NCI-H524 treated with DMSO at 0.1 percent for 48 hours (cell line): ENCODE measurements around the gene EIF3K.

Source experiments
- DNase-seq: peaks from one replicate; lab custom pipeline; 2025; lab: John Stamatoyannopoulos, UW

EIF3K gene

GRCh38 chr19:38649305-38650171 lies 30.6 kb downstream of the EIF3K start:
- DNase-seq: no peak

- DNase-seq: no peak
These were observed 31.3 kb downstream of the EIF3K start for GRCh38 chr19:38650172-38650775.

DNA sequence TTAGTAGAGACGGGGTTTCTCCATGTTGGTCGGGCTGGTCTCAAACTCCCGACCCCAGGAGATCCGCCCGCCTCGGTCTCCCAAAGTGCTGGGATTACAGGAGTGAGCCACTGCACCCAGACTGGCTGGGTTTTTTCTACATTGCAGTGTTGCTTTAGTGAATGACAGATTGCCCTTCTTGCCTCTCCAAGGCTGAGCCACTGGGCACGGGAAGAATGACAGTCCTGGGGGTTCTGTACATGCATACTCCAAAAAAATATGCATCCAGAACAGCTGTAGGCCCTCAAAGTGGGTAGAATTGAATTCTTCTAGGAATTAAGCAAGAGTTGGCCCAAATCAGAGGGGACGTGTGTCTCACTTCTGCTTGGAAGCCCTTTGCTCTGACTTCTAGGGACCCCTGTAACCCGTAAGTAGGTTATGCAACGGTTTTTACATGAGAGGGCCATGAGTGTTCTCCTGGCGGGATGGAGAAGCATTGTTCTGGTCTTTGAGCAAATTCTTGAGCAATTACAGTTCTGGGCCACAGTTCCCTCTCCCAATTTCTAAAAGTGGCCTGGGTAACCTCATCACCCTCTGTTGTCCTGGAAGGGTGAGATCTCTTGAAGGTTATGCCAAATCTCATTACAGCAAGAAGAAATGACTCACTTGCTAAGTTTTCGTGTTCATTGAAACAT lies 32.1 kb downstream of the EIF3K start:
- DNase-seq: no peak

DNA sequence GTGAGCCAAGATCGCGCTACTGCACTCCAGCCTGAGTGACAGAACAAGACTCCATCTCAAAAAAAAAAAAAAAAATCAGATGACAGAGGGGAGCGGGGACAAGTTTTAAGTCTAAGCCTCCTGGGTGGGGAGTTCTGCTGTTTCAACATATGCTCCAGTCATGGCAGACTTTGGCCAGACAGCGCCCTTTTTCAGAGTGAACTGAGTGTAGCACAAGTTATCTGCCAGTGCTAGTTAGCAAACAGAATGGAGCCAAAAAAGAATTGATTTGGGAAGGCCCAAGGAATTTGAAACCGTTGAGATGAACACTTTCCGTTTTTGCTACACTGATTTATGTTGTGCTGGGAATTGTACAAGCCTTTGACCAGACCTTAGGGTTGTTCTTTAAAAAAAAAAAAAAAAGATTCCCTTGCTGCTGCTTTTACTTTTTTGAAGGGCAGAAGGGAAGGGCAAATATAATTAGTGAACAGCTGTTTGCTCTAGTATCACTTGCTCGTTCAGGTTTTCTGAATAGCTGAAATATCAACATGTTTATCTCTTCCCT lies 34.1 kb downstream of the EIF3K start:
- peak; percentile 64 for DNase-seq

DNA sequence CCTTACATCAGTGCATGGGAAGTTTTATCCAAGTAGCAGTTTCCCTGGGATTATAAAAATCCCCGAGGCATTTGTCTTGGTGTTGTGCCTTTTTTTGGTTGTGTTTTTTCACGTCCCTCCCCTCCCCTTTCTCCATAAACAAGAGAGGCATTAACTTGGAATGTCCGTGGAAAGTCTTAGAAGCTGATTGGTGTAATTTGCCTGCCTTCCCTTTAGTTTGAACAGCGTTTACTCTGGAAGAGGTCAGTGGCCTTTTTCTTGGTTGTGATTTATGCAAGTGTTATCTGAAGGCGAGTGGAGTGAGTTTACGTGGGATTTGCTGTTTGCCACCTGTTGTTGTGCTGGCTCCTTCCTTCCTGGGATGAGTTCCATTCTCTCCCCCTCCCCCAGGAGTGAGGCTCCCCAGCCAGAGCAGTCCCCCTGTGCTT lies 35.7 kb downstream of the EIF3K start:
- DNase-seq: no peak

- peak; percentile 51 for DNase-seq
These were observed 36.3 kb downstream of the EIF3K start for GRCh38 chr19:38655148-38655824.

DNA sequence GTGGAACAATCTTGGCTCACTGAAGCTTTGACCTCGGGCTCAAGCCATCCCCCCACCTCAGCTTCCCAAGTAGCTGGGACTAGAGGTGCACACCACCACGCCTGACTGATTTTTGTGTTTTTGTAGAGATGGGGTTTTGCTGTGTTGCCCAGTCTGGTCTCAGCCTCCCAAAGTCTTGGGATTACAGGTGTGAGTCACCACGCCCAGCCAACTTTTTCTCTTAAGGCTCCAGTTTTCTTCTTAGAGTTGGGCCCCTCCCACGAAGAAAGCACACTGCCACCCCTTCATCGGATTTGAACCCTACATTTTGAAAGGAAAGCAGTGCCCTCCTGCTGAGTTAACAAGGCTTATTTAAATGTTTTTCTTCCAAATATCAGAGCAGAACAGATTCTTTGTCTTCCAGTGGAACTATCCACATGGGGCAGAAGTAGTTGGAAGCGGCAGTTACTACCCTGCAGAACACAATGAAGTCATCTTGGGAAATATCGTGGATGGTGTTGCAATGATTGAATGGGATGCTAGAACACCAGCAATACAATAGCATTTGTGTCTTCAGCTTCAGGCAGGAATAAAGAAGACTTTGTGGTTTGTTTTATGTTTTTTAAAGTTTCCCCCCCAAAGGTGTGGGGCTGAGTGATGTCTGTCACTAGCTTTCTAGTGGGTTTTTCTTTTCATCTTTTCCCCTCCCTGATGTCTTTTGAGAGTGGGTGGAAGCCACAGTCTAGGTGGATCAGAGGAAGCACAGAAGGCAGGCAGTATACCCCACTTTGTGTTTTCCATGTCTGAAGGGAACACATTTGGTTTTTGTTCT lies 37.4 kb downstream of the EIF3K start:
- DNase-seq: no peak

- DNase-seq: no peak
These were observed 38.7 kb downstream of the EIF3K start for GRCh38 chr19:38657633-38658222.

DNA sequence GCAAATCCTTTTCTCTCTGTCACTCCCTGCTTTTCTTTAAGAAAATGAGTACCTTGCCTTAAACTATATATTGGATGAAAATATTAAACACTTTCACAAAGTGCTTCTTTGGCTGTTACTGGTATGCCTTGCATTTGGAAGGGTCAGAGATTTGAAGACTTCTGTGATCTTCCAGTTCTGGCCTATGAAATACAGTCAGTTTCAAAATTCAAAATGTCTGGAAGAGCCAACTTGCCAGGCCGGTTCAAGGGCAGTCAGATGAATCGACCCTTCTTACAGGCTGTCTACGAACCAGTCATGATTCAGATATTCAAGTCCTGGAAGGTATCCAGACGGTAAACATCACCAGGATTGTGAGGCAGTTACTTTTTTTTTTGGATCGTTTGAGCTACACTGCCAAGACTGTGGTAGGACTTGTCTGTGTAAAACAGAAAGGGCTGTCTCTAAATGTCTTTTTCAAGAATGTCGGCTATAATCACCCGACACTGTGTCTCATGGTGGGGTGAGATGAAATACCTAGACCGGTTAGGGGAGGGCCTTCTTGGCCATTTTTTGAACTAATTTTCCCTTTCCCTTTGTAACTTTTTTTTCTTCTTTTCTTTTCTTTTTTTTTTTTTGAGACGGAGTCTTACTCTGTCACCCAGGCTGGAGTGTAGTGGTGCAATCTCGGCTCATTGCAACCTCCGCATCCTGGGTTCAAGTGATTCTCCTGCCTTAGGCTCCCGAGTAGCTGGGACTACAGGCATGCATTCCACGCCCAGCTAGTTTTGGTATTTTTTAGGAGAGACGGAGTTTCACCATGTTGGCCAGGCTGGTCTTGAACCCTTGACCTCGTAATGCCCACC lies 39.7 kb downstream of the EIF3K start:
- DNase-seq: no peak

DNA sequence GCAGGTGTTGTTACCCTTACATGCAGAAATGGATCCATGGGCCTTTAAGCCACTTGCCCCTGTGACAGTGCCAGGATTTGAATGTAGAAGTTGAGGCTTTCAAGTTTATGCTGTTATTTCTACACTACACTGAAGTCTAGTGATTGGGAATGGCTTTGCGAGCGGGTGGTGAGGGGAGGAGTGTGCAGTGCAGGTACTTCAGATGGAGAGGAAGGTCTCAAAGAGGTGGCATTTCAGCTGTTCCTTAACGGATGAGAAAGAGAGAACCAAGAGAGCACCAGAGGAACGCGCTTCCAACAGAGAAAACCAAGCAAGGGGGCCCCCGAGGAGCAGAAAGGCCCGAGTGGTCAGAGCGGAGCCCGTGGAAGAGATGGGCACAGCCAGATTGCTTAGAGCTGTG lies 41.7 kb downstream of the EIF3K start:
- DNase-seq: no peak

DNA sequence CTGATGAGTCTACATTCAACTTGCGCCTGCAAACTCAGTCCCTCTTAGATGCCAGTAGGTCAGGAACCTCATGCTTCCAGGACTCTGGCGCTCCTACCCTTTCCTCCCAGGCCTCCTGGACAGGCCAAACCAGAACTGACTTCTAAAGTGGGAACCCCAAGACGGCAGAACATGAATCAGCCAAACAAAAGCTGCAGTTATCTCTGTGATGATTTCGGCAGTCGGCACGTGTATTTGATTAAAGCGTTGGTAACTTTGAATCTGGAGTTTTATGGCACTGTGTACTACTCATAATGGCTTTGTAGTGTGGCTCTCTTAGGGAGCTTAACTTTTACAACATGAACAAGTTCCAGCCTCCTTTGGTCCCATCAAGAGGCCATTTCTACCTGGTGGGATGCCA lies 42.1 kb downstream of the EIF3K start:
- no peak for DNase-seq

DNA sequence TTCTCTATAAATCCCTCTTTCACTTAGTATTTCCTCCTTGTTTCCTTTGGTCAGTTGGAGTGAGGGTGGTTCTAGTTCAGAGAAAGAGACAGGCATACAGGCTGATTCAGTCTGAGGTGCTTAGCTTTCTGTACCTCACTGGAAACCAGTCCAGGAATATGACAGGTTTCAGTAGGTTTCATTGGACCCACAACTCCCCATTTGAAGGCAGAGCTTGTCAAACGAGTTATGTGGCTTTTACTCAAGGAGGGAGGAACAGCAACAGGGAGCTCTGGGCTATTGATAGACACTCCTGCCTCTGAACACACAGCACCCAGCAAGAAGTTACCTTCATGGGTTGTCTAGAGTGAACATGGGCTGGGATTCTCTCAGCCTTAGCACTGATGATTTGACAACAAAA lies 43.0 kb downstream of the EIF3K start:
- no peak for DNase-seq

- no peak for DNase-seq
These were observed 43.7 kb downstream of the EIF3K start for GRCh38 chr19:38662537-38663155.

DNA sequence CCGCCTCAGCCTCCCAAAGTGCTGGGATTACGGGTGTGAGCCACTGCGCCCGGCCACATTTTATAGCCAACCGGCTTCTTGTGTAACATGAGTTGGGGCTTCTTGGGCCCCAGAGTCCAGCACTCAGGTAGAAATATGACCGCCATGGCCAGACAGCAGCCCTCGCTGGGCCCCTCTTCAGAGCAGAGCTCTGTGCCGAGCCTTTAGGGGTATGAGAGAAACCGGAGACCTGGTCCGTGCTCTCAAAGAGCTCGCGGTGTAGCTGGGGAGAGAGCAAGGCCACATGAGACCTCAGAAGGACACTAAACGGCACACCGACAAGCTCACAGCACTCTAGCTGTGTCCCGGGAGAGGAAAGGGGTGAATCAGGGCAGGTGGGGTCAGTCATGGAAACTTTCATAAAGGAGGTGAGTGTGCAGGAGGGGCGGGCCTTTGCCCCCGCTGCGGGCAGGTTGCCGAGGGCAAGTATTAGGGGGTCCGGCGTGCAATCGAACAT lies 44.2 kb downstream of the EIF3K start:
- DNase-seq: no peak

GRCh38 chr19:38663957-38664502 lies 45.0 kb downstream of the EIF3K start:
- DNase-seq: no peak

- no peak for DNase-seq
These were observed 45.7 kb downstream of the EIF3K start for GRCh38 chr19:38664503-38665211.

DNA sequence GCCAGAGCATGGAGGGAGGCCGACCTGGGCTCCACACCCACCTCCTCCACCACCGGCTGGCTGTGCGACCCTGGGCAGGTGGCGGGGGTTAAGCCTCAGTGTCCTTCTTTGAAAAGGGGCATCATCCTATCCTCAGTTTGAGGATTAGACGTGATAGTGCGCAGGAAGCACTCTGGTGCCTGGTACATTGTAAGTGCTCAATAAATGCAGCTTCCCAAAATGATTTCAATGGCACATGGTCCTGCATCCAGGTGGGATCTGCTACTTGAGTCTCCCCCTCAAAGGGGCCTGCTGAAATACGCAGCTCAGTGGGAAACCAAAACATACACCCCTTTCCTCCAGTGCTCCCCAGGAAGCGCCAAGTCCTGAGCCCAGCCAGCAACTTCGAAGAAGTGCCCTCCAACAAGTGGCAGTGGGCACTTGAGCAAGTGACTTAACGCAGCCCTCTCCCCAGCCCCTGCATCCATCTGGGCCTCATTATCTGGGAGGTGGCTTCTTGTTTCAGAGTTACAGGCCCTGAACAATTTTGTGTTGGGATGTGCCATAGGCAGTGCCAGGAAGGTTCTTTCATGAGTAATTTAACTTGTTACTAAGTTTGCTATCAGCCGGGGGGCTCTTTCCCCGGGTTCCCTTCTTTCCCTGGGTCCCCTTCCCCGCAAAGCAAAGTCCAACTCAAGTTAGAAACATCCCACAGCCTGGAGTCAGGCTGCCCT lies 46.4 kb downstream of the EIF3K start:
- no peak for DNase-seq
